ENCODE measurements around the gene RAB27A. TPM values are rescaled to one million over a fixed set of nuclear protein-coding genes. Genes with fewer than 3 reads are reported as not detected.

RAB27A gene
- total and polyA plus RNA-seq, 10 of the 15 experiments (the other 5 are each of a cell fraction or from before 2014, with no cell fraction given) = 13.3 to 139 (median 35.2) TPM

DNA sequence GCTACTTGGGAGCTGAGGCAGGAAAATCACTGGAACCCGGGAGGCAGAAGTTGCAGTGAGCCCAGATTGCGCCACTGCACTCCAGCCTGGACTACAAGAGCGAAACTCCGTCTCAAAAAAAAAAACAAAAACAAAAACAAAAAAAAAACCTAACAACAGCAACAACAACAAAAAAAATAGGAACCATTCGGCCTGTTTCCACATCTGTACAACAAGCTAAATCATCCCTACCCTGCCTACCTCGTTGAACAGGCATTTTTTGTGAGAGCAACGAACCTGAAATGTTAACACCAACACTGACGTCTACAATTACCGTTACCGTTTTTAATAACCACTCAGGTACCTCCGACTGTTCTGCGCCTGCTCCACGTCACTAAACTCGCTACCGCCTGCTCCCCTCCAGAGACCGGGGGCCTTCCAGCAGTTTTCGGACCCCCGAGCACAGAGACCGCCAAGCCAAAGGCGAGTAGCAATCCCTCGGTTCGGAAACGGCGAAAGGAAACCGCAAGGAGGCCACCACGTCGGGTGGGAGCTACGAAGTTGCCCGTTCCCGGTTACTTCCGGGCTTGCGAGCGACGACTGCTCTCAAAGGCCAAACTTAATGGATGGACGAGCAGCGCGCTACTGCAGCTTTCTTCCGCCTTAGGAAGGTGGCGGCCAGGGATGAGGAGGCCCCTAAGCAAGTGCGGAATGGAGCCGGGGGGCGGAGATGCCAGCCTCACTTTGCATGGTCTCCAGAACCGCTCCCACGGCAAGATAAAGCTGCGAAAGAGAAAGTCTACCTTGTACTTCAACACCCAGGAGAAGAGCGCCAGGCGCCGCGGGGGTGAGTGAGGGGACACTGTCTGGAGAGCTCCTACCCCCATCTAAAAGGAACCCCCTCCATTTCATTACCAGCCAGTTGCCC, 29.2 kb upstream of the RAB27A start, which contains the start of the genes PIGB and PIGBOS1 (continued):
- TF ChIP-seq, protein P1, sequence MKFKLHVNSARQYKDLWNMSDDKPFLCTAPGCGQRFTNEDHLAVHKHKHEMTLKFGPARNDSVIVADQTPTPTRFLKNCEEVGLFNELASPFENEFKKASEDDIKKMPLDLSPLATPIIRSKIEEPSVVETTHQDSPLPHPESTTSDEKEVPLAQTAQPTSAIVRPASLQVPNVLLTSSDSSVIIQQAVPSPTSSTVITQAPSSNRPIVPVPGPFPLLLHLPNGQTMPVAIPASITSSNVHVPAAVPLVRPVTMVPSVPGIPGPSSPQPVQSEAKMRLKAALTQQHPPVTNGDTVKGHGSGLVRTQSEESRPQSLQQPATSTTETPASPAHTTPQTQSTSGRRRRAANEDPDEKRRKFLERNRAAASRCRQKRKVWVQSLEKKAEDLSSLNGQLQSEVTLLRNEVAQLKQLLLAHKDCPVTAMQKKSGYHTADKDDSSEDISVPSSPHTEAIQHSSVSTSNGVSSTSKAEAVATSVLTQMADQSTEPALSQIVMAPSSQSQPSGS (IDR thresholded peaks at IDR 0.05; ENCODE audit: low read length) = peak; percentile 20; the same call in 1 of the 2 replicates
- TF ChIP-seq MEF2B (IDR thresholded peaks at IDR 0.05; ENCODE audit: partially characterized antibody, poor library complexity, severe bottlenecking) = peak; percentile 58
- TF ChIP-seq, protein P2, sequence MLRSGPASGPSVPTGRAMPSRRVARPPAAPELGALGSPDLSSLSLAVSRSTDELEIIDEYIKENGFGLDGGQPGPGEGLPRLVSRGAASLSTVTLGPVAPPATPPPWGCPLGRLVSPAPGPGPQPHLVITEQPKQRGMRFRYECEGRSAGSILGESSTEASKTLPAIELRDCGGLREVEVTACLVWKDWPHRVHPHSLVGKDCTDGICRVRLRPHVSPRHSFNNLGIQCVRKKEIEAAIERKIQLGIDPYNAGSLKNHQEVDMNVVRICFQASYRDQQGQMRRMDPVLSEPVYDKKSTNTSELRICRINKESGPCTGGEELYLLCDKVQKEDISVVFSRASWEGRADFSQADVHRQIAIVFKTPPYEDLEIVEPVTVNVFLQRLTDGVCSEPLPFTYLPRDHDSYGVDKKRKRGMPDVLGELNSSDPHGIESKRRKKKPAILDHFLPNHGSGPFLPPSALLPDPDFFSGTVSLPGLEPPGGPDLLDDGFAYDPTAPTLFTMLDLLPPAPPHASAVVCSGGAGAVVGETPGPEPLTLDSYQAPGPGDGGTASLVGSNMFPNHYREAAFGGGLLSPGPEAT (IDR thresholded peaks at IDR 0.05; ENCODE audit: low read depth) = peak; percentile 88
- peak; percentile 71; the same call in 1 of the 2 replicates for TF ChIP-seq ASH2L (IDR thresholded peaks at IDR 0.05; ENCODE audit: borderline replicate concordance, low read depth)
- TF ChIP-seq TCF12 (IDR thresholded peaks at IDR 0.05; ENCODE audit: low read depth, low read length) = 0 out of 2 replicates have a peak, but pooled peaks have one; percentile 25
- 0 out of 2 replicates have a peak, but pooled peaks have one; percentile 41 for TF ChIP-seq NR2C1 (IDR thresholded peaks at IDR 0.05)
- peak; percentile 11 for TF ChIP-seq SMAD1 (IDR thresholded peaks at IDR 0.05; ENCODE audit: low read depth, partially characterized antibody)
- TF ChIP-seq LARP7 (IDR thresholded peaks at IDR 0.05) = peak; percentile 87
- no peak for TF ChIP-seq KDM1A (IDR thresholded peaks at IDR 0.05; ENCODE audit: borderline replicate concordance)
- no peak for TF ChIP-seq SREBF1 (IDR thresholded peaks at IDR 0.05; ENCODE audit: low read length)
- 0 out of 2 replicates have a peak, but pooled peaks have one; percentile 77 for TF ChIP-seq POLR2AphosphoS2 (IDR thresholded peaks at IDR 0.05; ENCODE audit: low read depth, low read length)
- TF ChIP-seq, protein P3, sequence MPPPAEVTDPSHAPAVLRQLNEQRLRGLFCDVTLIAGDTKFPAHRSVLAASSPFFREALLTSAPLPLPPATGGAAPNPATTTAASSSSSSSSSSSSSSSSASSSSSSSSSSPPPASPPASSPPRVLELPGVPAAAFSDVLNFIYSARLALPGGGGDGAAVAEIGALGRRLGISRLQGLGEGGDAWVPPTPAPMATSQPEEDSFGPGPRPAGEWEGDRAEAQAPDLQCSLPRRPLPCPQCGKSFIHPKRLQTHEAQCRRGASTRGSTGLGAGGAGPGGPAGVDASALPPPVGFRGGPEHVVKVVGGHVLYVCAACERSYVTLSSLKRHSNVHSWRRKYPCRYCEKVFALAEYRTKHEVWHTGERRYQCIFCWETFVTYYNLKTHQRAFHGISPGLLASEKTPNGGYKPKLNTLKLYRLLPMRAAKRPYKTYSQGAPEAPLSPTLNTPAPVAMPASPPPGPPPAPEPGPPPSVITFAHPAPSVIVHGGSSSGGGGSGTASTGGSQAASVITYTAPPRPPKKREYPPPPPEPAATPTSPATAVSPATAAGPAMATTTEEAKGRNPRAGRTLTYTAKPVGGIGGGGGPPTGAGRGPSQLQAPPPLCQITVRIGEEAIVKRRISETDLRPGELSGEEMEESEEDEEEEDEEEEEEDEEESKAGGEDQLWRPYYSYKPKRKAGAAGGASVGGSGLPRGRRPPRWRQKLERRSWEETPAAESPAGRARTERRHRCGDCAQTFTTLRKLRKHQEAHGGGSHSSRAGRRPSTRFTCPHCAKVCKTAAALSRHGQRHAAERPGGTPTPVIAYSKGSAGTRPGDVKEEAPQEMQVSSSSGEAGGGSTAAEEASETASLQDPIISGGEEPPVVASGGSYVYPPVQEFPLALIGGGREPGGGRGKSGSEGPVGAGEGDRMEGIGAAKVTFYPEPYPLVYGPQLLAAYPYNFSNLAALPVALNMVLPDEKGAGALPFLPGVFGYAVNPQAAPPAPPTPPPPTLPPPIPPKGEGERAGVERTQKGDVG (CRISPR knock-in tag; IDR thresholded peaks at IDR 0.05) = no peak
- no peak for TF ChIP-seq NFXL1 (IDR thresholded peaks at IDR 0.05; ENCODE audit: borderline replicate concordance)
- peak; percentile 56 for TF ChIP-seq ZNF24 (IDR thresholded peaks at IDR 0.05)
- TF ChIP-seq TAF1 (IDR thresholded peaks at IDR 0.05; ENCODE audit: borderline replicate concordance, low read depth, low read length) = peak; percentile 78
- TF ChIP-seq ATF7 (IDR thresholded peaks at IDR 0.05; ENCODE audit: low read depth) = peak; percentile 75
- peak; percentile 73; the same call in 2 of the 3 replicates for TF ChIP-seq POU2F2 (IDR thresholded peaks at IDR 0.05; ENCODE audit: borderline replicate concordance, low read depth, low read length)
- TF ChIP-seq IKZF1 (conservative IDR thresholded peaks at IDR 0.05) = peak; percentile 94
- TF ChIP-seq, protein P4, sequence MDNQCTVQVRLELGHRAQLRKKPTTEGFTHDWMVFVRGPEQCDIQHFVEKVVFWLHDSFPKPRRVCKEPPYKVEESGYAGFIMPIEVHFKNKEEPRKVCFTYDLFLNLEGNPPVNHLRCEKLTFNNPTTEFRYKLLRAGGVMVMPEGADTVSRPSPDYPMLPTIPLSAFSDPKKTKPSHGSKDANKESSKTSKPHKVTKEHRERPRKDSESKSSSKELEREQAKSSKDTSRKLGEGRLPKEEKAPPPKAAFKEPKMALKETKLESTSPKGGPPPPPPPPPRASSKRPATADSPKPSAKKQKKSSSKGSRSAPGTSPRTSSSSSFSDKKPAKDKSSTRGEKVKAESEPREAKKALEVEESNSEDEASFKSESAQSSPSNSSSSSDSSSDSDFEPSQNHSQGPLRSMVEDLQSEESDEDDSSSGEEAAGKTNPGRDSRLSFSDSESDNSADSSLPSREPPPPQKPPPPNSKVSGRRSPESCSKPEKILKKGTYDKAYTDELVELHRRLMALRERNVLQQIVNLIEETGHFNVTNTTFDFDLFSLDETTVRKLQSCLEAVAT (IDR thresholded peaks at IDR 0.05) = peak; percentile 98
- TF ChIP-seq JUNB (IDR thresholded peaks at IDR 0.05) = no peak
- TF ChIP-seq PAX5 (IDR thresholded peaks at IDR 0.05; ENCODE audit: borderline replicate concordance, low read depth, low read length) = peak; percentile 35; the same call in 1 of the 2 replicates
- peak; percentile 23 for TF ChIP-seq SIX5 (IDR thresholded peaks at IDR 0.05; ENCODE audit: low read depth, low read length, severe bottlenecking)
- no peak for TF ChIP-seq TARDBP (IDR thresholded peaks at IDR 0.05; ENCODE audit: borderline replicate concordance)
